Upper lobe of left lung (tissue), 6 donors: ENCODE measurements around the gene STX1A. TPM values are rescaled to one million over a fixed set of nuclear protein-coding genes. Genes with fewer than 3 reads are reported as not detected.

ENCODE experiments used
- ATAC-seq, 2 donors: fragments of 200-7000 bp; cut with Tn5 transposase; one replicate each; pipeline ENCODE4 v1.9.1; 2022; ENCODE audit warnings: mild to moderate bottlenecking in 2 of 2, moderate library complexity in 2 of 2; ENCODE audit not compliant: low FRiP score in 2 of 2
- DNase-seq, 2 donors: peaks; one replicate each; pipeline ENCODE4 v3.0.0-alpha.2; 2019 to 2020
- H3K27ac ChIP-seq, 4 donors: fragments of 200-600 bp; sonication (generic); one replicate each; pipeline ENCODE4 v1.5.1; 2016 to 2019
- H3K27me3 ChIP-seq, 4 donors: fragments of 200-600 bp; sonication (generic); one replicate each; pipeline ENCODE4 v1.5.1; 2017 to 2019
- H3K36me3 ChIP-seq, 4 donors: fragments of 200-600 bp; sonication (generic); one replicate each; pipeline ENCODE4 v1.5.1; 2016 to 2019
- H3K4me1 ChIP-seq, 4 donors: fragments of 200-600 bp; sonication (generic); one replicate each; pipeline ENCODE4 v1.5.1; 2018 to 2019
- H3K4me3 ChIP-seq, 4 donors: fragments of 200-600 bp; sonication (generic); one replicate each; pipeline ENCODE4 v1.5.1; 2017 to 2019; ENCODE audit warnings: mild to moderate bottlenecking in 2 of 4, moderate library complexity in 1 of 4
- H3K9me3 ChIP-seq, 4 donors: fragments of 200-600 bp; sonication (generic); one replicate each; pipeline ENCODE4 v1.5.1; 2018 to 2019
- CTCF ChIP-seq, 6 experiments: fragments of 450-650 bp in 4 of 6; fragments of 200-600 bp in 2 of 6; sonication (generic) in 2 of 6; IDR thresholded peaks; one replicate each; pipeline ENCODE4 v1.5.1; 2016 to 2019; ENCODE audit warnings: antibody characterized with exemption in 6 of 6
- EP300 ChIP-seq, 4 donors: sonication (generic); formaldehyde crosslinking; IDR thresholded peaks; one replicate each; pipeline ENCODE4 v1.5.1; 2017; ENCODE audit warnings: antibody characterized with exemption in 4 of 4, control low read depth in 2 of 4
- POLR2A ChIP-seq, 4 donors: fragments of 450-650 bp; IDR thresholded peaks; one replicate each; pipeline ENCODE4 v1.5.1; 2016 to 2017; ENCODE audit warnings: antibody characterized with exemption in 4 of 4, mild to moderate bottlenecking in 2 of 4
- POLR2AphosphoS5 ChIP-seq, 2 donors: sonication (generic); formaldehyde crosslinking; IDR thresholded peaks; one replicate each; pipeline ENCODE4 v1.5.1; 2017; ENCODE audit warnings: antibody characterized with exemption in 2 of 2
- WGBS, 2 donors: methylation state at CpG; one replicate each; pipeline ENCODE4 v1.1.5; 2017 to 2018; 5-methylcytosine and 5-hydroxymethylcytosine counted together
- total RNA-seq, 6 donors: library from RNA; depleted of rRNA in 4 of 6; stranded (reverse); fragments of >200 nt in 4 of 6; gene quantifications; one replicate each; pipeline versions ENCODE4 v1.1.0 to v1.2.1, GENCODE V29; 2016 to 2021
- donor health status: DM: no; HTN: no; CAD: no; lungs with moderate emphysema.
- donor health status: DM: no; HTN: yes; CAD: no; lungs with severe emphysema.

The STX1A gene
- total RNA-seq, 6 donors from 2014 or later, result 4.1 to 16.9 (median 5.9) TPM

- H3K9me3 ChIP-seq, result no peaks in the 10 kb centered on the region
- DNase-seq (peak; percentile 99), ATAC-seq (peak; percentile 91 to 95)
- peak within 1 kb of the TSS; percentile 81 to 99 (median 92) for H3K4me3 ChIP-seq
- no peaks in the 10 kb centered on the region for H3K27me3 ChIP-seq
- peak; percentile 93 to 96 for TF ChIP-seq POLR2AphosphoS5 (IDR thresholded peaks at IDR 0.05)
- TF ChIP-seq POLR2A (IDR thresholded peaks at IDR 0.05), result peak in 3 of 4 donors; percentile 55 to 97 (median 81)
- peak in 1 of 4 donors; percentile 60 for TF ChIP-seq EP300 (IDR thresholded peaks at IDR 0.05)
- TF ChIP-seq CTCF (IDR thresholded peaks at IDR 0.05), result no peak
- peak within 1 kb of the TSS; percentile 87 to 97 (median 94) for H3K27ac ChIP-seq
- peaks cover 29 to 58% (median 33%) of the 10 kb centered on the region in 4 donors for H3K4me1 ChIP-seq
- 0 to 1% methylated on average over 29 to 49 of the region's 84 CpGs for WGBS, 2 donors
- peaks cover 0 to 22% (median 16%) of the 10 kb centered on the region in 4 donors for H3K36me3 ChIP-seq
These were observed 19.3 kb upstream of the STX1A start, which contains the start of gene ABHD11 for GRCh38 chr7:73738612-73739386. Gene ABHD11 (minus strand): TSS chr7:73738802. CDS start chr7:73738770, 32 bp downstream.

GRCh38 chr7:73738220-73738611 is 18.7 kb upstream of the STX1A start:
- TF ChIP-seq CTCF (IDR thresholded peaks at IDR 0.05) (no peak), EP300 (IDR thresholded peaks at IDR 0.05) (no peak), POLR2A (IDR thresholded peaks at IDR 0.05) (no peak), POLR2AphosphoS5 (IDR thresholded peaks at IDR 0.05) (no peak)
- Histone ChIP-seq H3K9me3 (no peaks in the 10 kb centered on the region), H3K4me1 (peaks cover 29 to 58% (median 33%) of the 10 kb centered on the region in 4 donors), H3K4me3 (peak overlapping the region; percentile 81 to 99 (median 92)), H3K36me3 (peaks cover 0 to 22% (median 16%) of the 10 kb centered on the region in 4 donors), H3K27me3 (no peaks in the 10 kb centered on the region), H3K27ac (peak overlapping the region; percentile 87 to 97 (median 94))
- ATAC-seq (peak in 1 of 2 donors; percentile 63), DNase-seq (peak; percentile 70 to 88)
- WGBS, 2 donors, result 1 to 2% methylated on average over 21 to 23 of the region's 24 CpGs

DNA sequence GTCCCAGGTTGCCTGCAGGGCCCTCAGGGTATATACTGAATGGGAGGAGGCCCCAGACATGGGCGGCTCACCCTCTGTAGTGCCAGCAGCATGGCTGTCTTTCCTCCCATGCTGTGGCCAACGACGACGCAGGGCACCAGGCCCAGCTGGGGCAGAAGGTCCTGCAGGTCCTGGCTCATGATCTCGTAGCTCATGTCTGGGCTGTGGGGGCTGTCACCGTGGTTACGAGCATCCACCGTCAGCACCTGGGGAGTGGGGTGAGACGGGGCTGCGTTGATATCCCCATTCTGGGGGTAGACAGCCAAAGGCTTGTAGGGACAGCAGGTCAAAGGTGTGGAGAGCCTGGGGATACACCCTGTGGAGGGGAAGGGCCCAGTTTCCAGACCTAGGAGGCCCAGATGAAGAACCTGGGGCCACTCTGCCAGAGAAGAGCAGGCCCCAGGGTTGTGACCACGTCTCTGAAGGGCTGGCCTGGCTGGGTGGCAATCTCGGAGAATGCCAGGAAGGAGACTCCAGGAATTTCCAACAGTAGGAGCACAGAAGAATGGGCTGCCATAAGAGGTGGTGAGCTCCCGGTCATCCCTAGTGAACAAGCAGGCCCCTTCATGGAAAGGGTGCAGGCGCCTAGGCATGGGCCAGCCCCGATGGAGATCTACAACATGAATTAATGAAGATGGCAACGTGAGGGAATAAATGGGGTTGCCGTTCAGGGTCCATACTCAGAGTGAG is 18.2 kb upstream of the STX1A start:
- no peak for TF ChIP-seq EP300 (IDR thresholded peaks at IDR 0.05)
- TF ChIP-seq CTCF (IDR thresholded peaks at IDR 0.05), result no peak
- no peak for TF ChIP-seq POLR2AphosphoS5 (IDR thresholded peaks at IDR 0.05)
- TF ChIP-seq POLR2A (IDR thresholded peaks at IDR 0.05), result no peak
- ATAC-seq (no peak), DNase-seq (no peak)
- 68 to 80% methylated on average over 10 to 15 of the region's 17 CpGs for WGBS, 2 donors
- H3K27ac ChIP-seq, result peak overlapping the region; percentile 87 to 97 (median 94)
- H3K27me3 ChIP-seq, result no peaks in the 10 kb centered on the region
- peaks cover 29 to 52% (median 31%) of the 10 kb centered on the region in 4 donors for H3K4me1 ChIP-seq
- H3K9me3 ChIP-seq, result no peaks in the 10 kb centered on the region
- H3K36me3 ChIP-seq, result peaks cover 0 to 22% (median 16%) of the 10 kb centered on the region in 4 donors
- peak overlapping the region; percentile 81 to 99 (median 92) for H3K4me3 ChIP-seq

GRCh38 chr7:73736885-73737284 is 17.4 kb upstream of the STX1A start:
- peaks cover 23 to 47% (median 24%) of the 10 kb centered on the region in 4 donors for H3K4me1 ChIP-seq
- DNase-seq (no peak), ATAC-seq (no peak)
- H3K27ac ChIP-seq, result no peak overlapping the region
- H3K4me3 ChIP-seq, result no peak overlapping the region
- TF ChIP-seq POLR2A (IDR thresholded peaks at IDR 0.05), result no peak
- no peak for TF ChIP-seq CTCF (IDR thresholded peaks at IDR 0.05)
- TF ChIP-seq EP300 (IDR thresholded peaks at IDR 0.05), result no peak
- no peak for TF ChIP-seq POLR2AphosphoS5 (IDR thresholded peaks at IDR 0.05)
- H3K36me3 ChIP-seq, result peaks cover 0 to 22% (median 16%) of the 10 kb centered on the region in 4 donors
- 95 to 96% methylated on average over 10 to 14 of the region's 14 CpGs for WGBS, 2 donors
- no peaks in the 10 kb centered on the region for H3K27me3 ChIP-seq
- no peaks in the 10 kb centered on the region for H3K9me3 ChIP-seq
